Pons (tissue), 1 donor: Measurements from ENCODE around the gene ADTRP.

Source experiments
- DNase-seq: peaks from one replicate; pipeline ENCODE4 v3.0.0-alpha.2; 2016; ENCODE audit warnings: low spot score

Gene ADTRP

GRCh38 chr6:11773013-11773412 is 5.6 kb downstream of the ADTRP start:
- no peak for DNase-seq

- no peak for DNase-seq
Measured at GRCh38 chr6:11772109-11772825, 6.3 kb downstream of the ADTRP start.

GRCh38 chr6:11771473-11772048 is 7.0 kb downstream of the ADTRP start:
- DNase-seq: no peak

GRCh38 chr6:11770546-11771466 is 7.8 kb downstream of the ADTRP start:
- DNase-seq: peak; percentile 59

- no peak for DNase-seq
Measured at GRCh38 chr6:11769811-11770545, 8.6 kb downstream of the ADTRP start.

- no peak for DNase-seq
Measured at GRCh38 chr6:11769244-11769643, 9.4 kb downstream of the ADTRP start.

- DNase-seq: no peak
Measured at GRCh38 chr6:11767978-11768756, 10.4 kb downstream of the ADTRP start.

- no peak for DNase-seq
Measured at GRCh38 chr6:11767458-11767857, 11.1 kb downstream of the ADTRP start.

GRCh38 chr6:11766589-11767450 is 11.8 kb downstream of the ADTRP start:
- no peak for DNase-seq

GRCh38 chr6:11766043-11766442 is 12.6 kb downstream of the ADTRP start:
- no peak for DNase-seq

GRCh38 chr6:11764250-11764604 is 14.4 kb downstream of the ADTRP start:
- DNase-seq: no peak

GRCh38 chr6:11763460-11764249 is 14.9 kb downstream of the ADTRP start:
- DNase-seq: no peak

- DNase-seq: no peak
Measured at GRCh38 chr6:11762794-11763459, 15.7 kb downstream of the ADTRP start.

GRCh38 chr6:11761744-11762620 is 16.6 kb downstream of the ADTRP start:
- no peak for DNase-seq

GRCh38 chr6:11760015-11760473 is 18.6 kb downstream of the ADTRP start:
- no peak for DNase-seq

- DNase-seq: no peak
Measured at GRCh38 chr6:11758878-11759277, 19.7 kb downstream of the ADTRP start.

- no peak for DNase-seq
Measured at GRCh38 chr6:11756726-11757125, 21.9 kb downstream of the ADTRP start.

GRCh38 chr6:11756292-11756691 is 22.3 kb downstream of the ADTRP start:
- DNase-seq: no peak
